ENCODE measurements around the gene TECPR2. TPM values are rescaled to one million over a fixed set of nuclear protein-coding genes. Genes with fewer than 3 reads are reported as not detected.

TECPR2 gene
- polyA plus RNA-seq, 1 donor (not counting 4 experiments of a cell fraction or from before 2014, with no cell fraction given), result 8.3 TPM

DNA sequence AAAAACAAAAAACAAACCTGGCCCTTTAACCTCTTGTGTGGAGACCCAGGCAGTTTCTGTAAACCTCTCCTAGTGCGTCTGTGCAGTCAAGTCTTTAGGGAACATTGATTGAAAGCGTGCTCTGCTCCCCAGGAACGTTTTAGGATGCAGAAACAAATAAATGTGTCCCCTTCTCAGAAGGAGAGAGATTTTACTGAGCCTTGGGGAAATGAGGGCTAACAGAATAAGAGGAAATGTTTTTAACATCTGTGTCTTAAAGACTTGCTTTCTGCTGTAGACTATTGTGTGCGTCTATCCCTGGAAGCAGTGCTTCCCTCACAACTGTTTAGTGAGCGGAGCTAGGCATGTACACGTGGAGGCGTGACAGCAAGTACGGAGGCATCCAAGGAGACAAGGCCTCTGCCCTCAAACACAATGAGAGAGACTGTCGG, 54.3 kb downstream of the TECPR2 start:
- no peak for FAIRE-seq
- H2AFZ ChIP-seq (ENCODE audit: control insufficient read depth, low read length), result no peak overlapping the region
- no peaks in the 10 kb centered on the region for H3K27me3 ChIP-seq (ENCODE audit: control insufficient read depth, extremely low read depth, insufficient read depth, low read length)
- no peaks in the 10 kb centered on the region for H3K4me1 ChIP-seq (ENCODE audit: control insufficient read depth, extremely low read depth, insufficient read depth, low read length)
- H3K4me2 ChIP-seq (ENCODE audit: control insufficient read depth, extremely low read depth, insufficient read depth, low read depth, low read length), result no peak overlapping the region
- no peak overlapping the region for H3K9ac ChIP-seq (ENCODE audit: control insufficient read depth, extremely low read depth, insufficient read depth, low read length)
- no peaks in the 10 kb centered on the region for H4K20me1 ChIP-seq (ENCODE audit: control insufficient read depth, extremely low read depth, insufficient read depth, low read length)
- no peaks in the 10 kb centered on the region for H3K79me2 ChIP-seq (ENCODE audit: control insufficient read depth, insufficient read depth, low read length)
- H3K36me3 ChIP-seq (ENCODE audit: control insufficient read depth in 2 of 2, extremely low read depth in 1 of 2, insufficient read depth in 2 of 2, low read length in 2 of 2), result peaks cover 11% of the 10 kb centered on the region in 2 experiments
- dilution Hi-C loops (cut with MboI; ENCODE audit: extremely low pct_ligation_motif_present, low sequenced_read_pairs), result no loop called here
- H3K9me1 ChIP-seq (ENCODE audit: control insufficient read depth, extremely low read depth, insufficient read depth, low read length), result no peaks in the 10 kb centered on the region
- H3K9me3 ChIP-seq (ENCODE audit: control insufficient read depth, low read depth, low read length), result no peaks in the 10 kb centered on the region
- H3K27ac ChIP-seq (ENCODE audit: control insufficient read depth, insufficient read depth, low read length), result no peak overlapping the region
- no peak overlapping the region for H3K4me3 ChIP-seq (ENCODE audit: control insufficient read depth in 2 of 3, extremely low read depth in 1 of 3, insufficient read depth in 2 of 3, low read depth in 1 of 3, low read length in 3 of 3)
- no peak for TF ChIP-seq EZH2 (IDR thresholded peaks at IDR 0.05; ENCODE audit: low read length)
- TF ChIP-seq, protein P1, sequence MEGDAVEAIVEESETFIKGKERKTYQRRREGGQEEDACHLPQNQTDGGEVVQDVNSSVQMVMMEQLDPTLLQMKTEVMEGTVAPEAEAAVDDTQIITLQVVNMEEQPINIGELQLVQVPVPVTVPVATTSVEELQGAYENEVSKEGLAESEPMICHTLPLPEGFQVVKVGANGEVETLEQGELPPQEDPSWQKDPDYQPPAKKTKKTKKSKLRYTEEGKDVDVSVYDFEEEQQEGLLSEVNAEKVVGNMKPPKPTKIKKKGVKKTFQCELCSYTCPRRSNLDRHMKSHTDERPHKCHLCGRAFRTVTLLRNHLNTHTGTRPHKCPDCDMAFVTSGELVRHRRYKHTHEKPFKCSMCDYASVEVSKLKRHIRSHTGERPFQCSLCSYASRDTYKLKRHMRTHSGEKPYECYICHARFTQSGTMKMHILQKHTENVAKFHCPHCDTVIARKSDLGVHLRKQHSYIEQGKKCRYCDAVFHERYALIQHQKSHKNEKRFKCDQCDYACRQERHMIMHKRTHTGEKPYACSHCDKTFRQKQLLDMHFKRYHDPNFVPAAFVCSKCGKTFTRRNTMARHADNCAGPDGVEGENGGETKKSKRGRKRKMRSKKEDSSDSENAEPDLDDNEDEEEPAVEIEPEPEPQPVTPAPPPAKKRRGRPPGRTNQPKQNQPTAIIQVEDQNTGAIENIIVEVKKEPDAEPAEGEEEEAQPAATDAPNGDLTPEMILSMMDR (optimal IDR thresholded peaks at IDR 0.05 in 1 of 3, IDR thresholded peaks at IDR 0.05 in 1 of 3, conservative IDR thresholded peaks at IDR 0.05 in 1 of 3; ENCODE audit: extremely low read depth in 1 of 3, insufficient read depth in 2 of 3, low read length in 3 of 3), result no peak
- no peak for DNase-seq (ENCODE audit: low read depth, low spot score)

DNA sequence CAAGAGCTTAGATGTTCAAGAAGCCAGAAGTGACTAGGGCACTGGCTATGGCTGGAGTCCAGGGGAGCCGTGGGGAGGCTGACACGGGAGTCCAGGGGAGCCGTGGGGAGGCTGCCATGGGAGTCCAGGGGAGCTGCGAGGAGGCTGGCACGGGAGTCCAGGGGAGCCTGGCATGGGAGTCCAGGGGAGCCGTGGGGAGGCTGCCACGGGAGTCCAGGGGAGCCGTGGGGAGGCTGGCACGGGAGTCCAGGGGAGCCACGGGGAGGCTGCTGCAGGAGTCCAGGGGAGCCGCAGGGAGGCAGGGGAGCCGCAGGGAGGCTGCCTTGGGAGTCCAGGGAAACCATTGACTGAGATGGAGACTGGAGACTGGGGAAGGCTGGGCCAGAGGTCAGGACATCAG, 54.9 kb downstream of the TECPR2 start:
- dilution Hi-C loops (cut with MboI; ENCODE audit: extremely low pct_ligation_motif_present, low sequenced_read_pairs), result no loop called here
- H2AFZ ChIP-seq (ENCODE audit: control insufficient read depth, low read length), result no peak overlapping the region
- FAIRE-seq, result no peak

More for the DNA sequence above, 54.9 kb downstream of the TECPR2 start:
- Histone ChIP-seq H3K9me3 (ENCODE audit: control insufficient read depth, low read depth, low read length) (no peaks in the 10 kb centered on the region), H3K9ac (ENCODE audit: control insufficient read depth, extremely low read depth, insufficient read depth, low read length) (no peak overlapping the region), H3K27me3 (ENCODE audit: control insufficient read depth, extremely low read depth, insufficient read depth, low read length) (no peaks in the 10 kb centered on the region), H3K36me3 (ENCODE audit: control insufficient read depth in 2 of 2, extremely low read depth in 1 of 2, insufficient read depth in 2 of 2, low read length in 2 of 2) (peaks cover 11% of the 10 kb centered on the region in 2 experiments), H3K4me1 (ENCODE audit: control insufficient read depth, extremely low read depth, insufficient read depth, low read length) (no peaks in the 10 kb centered on the region), H3K4me3 (ENCODE audit: control insufficient read depth in 2 of 3, extremely low read depth in 1 of 3, insufficient read depth in 2 of 3, low read depth in 1 of 3, low read length in 3 of 3) (no peak overlapping the region), H3K79me2 (ENCODE audit: control insufficient read depth, insufficient read depth, low read length) (no peaks in the 10 kb centered on the region), H3K9me1 (ENCODE audit: control insufficient read depth, extremely low read depth, insufficient read depth, low read length) (no peaks in the 10 kb centered on the region), H4K20me1 (ENCODE audit: control insufficient read depth, extremely low read depth, insufficient read depth, low read length) (no peaks in the 10 kb centered on the region), H3K4me2 (ENCODE audit: control insufficient read depth, extremely low read depth, insufficient read depth, low read depth, low read length) (no peak overlapping the region), H3K27ac (ENCODE audit: control insufficient read depth, insufficient read depth, low read length) (no peak overlapping the region)
- TF ChIP-seq, protein P1 (optimal IDR thresholded peaks at IDR 0.05 in 1 of 3, IDR thresholded peaks at IDR 0.05 in 1 of 3, conservative IDR thresholded peaks at IDR 0.05 in 1 of 3; ENCODE audit: extremely low read depth in 1 of 3, insufficient read depth in 2 of 3, low read length in 3 of 3), result no peak
- no peak for DNase-seq (ENCODE audit: low read depth, low spot score)
